K562 (cell line): ENCODE data around the gene PCAT6. TPM values are rescaled to one million over a fixed set of nuclear protein-coding genes. Genes with fewer than 3 reads are reported as not detected.
A peak's percentile ranks its signal among the peaks of the same experiment; 100 is the strongest.

Source experiments
- ATF7 ChIP-seq: fragments of 450-650 bp; IDR thresholded peaks from 2 replicates; pipeline ENCODE4 v1.7.1; 2014; ENCODE audit warnings: mild to moderate bottlenecking, moderate library complexity
- CBX8 ChIP-seq: fragments of 200-600 bp; sonication (generic); IDR thresholded peaks from 2 replicates; pipeline ENCODE4 v1.6.1; 2012; ENCODE audit warnings: borderline replicate concordance, mixed run types, low read depth, mild to moderate bottlenecking, moderate library complexity, mixed read lengths, low read length, control low read depth, inconsistent platforms; ENCODE audit not compliant: poor library complexity, severe bottlenecking; ENCODE audit errors: extremely low read depth
- ESRRB ChIP-seq: fragments of 250-450 bp; sonication (Bioruptor Pico); IDR thresholded peaks from 2 replicates; pipeline ENCODE4 v1.5.0; 2020; ENCODE audit warnings: mild to moderate bottlenecking, moderate library complexity, borderline replicate concordance
- FOS ChIP-seq: IDR thresholded peaks from 3 replicates; pipeline ENCODE4 v1.6.1; 2011; ENCODE audit not compliant: insufficient read length; ENCODE audit errors: extremely low read depth
- GABPB2 ChIP-seq: fragments of 250-450 bp; sonication (Bioruptor Pico); conservative IDR thresholded peaks from 2 replicates; pipeline ENCODE4 v1.5.1; 2021; ENCODE audit warnings: mild to moderate bottlenecking
- KAT8 ChIP-seq: fragments of 450-650 bp; IDR thresholded peaks from 2 replicates; pipeline ENCODE4 v1.6.1; 2016; ENCODE audit warnings: low read depth, mild to moderate bottlenecking
- KLF1 ChIP-seq: fragments of 450-650 bp; IDR thresholded peaks from 2 replicates; pipeline ENCODE4 v1.6.1; 2016; ENCODE audit warnings: missing genetic modification characterization, missing compliant biosample characterization
- RBM14 ChIP-seq: fragments of 200-400 bp; formaldehyde crosslinking; IDR thresholded peaks from 2 replicates; pipeline ENCODE4 v1.6.1; 2018; ENCODE audit warnings: low read depth, mild to moderate bottlenecking, low read length, moderate library complexity, borderline replicate concordance; ENCODE audit not compliant: insufficient read depth
- RHOXF2B ChIP-seq: fragments of 250-450 bp; sonication (Bioruptor Pico); conservative IDR thresholded peaks from 2 replicates; pipeline ENCODE4 v1.5.1; 2021
- SIN3B ChIP-seq: fragments of 450-650 bp; IDR thresholded peaks from 2 replicates; pipeline ENCODE4 v1.6.1; 2017; ENCODE audit warnings: low read depth, mild to moderate bottlenecking, moderate library complexity
- SP2 ChIP-seq: IDR thresholded peaks from 2 replicates; pipeline ENCODE4 v1.6.1; 2011; ENCODE audit warnings: mild to moderate bottlenecking, low read depth, low read length, moderate library complexity; ENCODE audit not compliant: poor library complexity, severe bottlenecking; ENCODE audit errors: extremely low read depth
- TCF7 ChIP-seq: sonication (generic); IDR thresholded peaks from 2 replicates; pipeline ENCODE4 v1.6.1; 2016; ENCODE audit warnings: antibody characterized with exemption, borderline replicate concordance
- TGIF2 ChIP-seq: sonication (generic); formaldehyde crosslinking; IDR thresholded peaks from 2 replicates; pipeline ENCODE4 v1.8.1; 2022; ENCODE audit warnings: mild to moderate bottlenecking, missing genetic modification reagents, moderate library complexity
- TRIM24 ChIP-seq, 2 experiments: fragments of 450-650 bp; IDR thresholded peaks; 2 replicates each; pipeline ENCODE4 v1.6.1; 2016
- U2AF1 ChIP-seq: fragments of 200-400 bp; formaldehyde crosslinking; optimal IDR thresholded peaks from 2 replicates; pipeline ENCODE3; 2017; ENCODE audit warnings: mild to moderate bottlenecking, low read depth, low read length, moderate library complexity
- WHSC1 ChIP-seq: IDR thresholded peaks from one replicate; pipeline ENCODE4 v1.6.1; 2012; ENCODE audit warnings: low read length, control low read depth, inconsistent platforms
- ZFPM2 ChIP-seq: fragments of 250-450 bp; sonication (Bioruptor Pico); IDR thresholded peaks from 2 replicates; pipeline ENCODE4 v1.5.1; 2022; ENCODE audit warnings: mild to moderate bottlenecking
- polyA plus RNA-seq, 8 experiments: library from polyadenylated mRNA; depleted of rRNA in 4 of 8; stranded (reverse) in 5 of 8; unstranded in 3 of 8; fragments of >200 nt; fragmentation: Nextera tagmentation in 2 of 8; fragmentation: Illumina TruSeq in 1 of 8; extraction: Ambion mirVana in 2 of 8; extraction: Trizol in 1 of 8; gene quantifications; 2 replicates each; pipeline versions ENCODE4 v1.2.1 to v1.2.3, GENCODE V29; 2011 to 2014; ENCODE audit warnings: inconsistent platforms in 1 of 8, missing spikeins in 1 of 8
- total RNA-seq, 7 experiments: library from RNA; depleted of rRNA in 6 of 7; stranded (reverse); fragments of >200 nt in 6 of 7; fragmentation: Illumina TruSeq in 2 of 7; extraction: Trizol in 2 of 7; gene quantifications; 2 replicates each; pipeline versions ENCODE4 v1.2.1 to v1.2.3, GENCODE V29; 2011 to 2021; ENCODE audit warnings: low replicate concordance in 1 of 7
- TF ChIP-seq, protein P1 (sequence below): fragments of 450-650 bp; IDR thresholded peaks from 2 replicates; pipeline ENCODE4 v1.6.1; 2016; ENCODE audit warnings: antibody characterized with exemption
- TF ChIP-seq, protein P2 (sequence below): sonication (generic); formaldehyde crosslinking; IDR thresholded peaks from 2 replicates; pipeline ENCODE4 v1.5.0; 2020; ENCODE audit warnings: missing genetic modification reagents
- TF ChIP-seq, protein P3 (sequence below): fragments of 450-650 bp; formaldehyde crosslinking; IDR thresholded peaks from 2 replicates; pipeline ENCODE4 v1.4.0; 2020; ENCODE audit warnings: mild to moderate bottlenecking, mixed read lengths
- TF ChIP-seq, protein P4 (sequence below): fragments of 450-650 bp; IDR thresholded peaks from 2 replicates; pipeline ENCODE4 v1.6.1; 2017; ENCODE audit warnings: mild to moderate bottlenecking, moderate library complexity
- TF ChIP-seq, protein P5 (sequence below): fragments of 250-450 bp; sonication (Bioruptor Pico); IDR thresholded peaks from 2 replicates; pipeline ENCODE4 v1.8.0; 2021; ENCODE audit warnings: moderate library complexity, mild to moderate bottlenecking, inconsistent platforms

Gene PCAT6
- total and polyA plus RNA-seq, 9 of the 15 experiments (the other 6 are each of a cell fraction or from before 2014, with no cell fraction given): 0.25 to 2.4 (median 0.54) TPM; not detected in 1

DNA sequence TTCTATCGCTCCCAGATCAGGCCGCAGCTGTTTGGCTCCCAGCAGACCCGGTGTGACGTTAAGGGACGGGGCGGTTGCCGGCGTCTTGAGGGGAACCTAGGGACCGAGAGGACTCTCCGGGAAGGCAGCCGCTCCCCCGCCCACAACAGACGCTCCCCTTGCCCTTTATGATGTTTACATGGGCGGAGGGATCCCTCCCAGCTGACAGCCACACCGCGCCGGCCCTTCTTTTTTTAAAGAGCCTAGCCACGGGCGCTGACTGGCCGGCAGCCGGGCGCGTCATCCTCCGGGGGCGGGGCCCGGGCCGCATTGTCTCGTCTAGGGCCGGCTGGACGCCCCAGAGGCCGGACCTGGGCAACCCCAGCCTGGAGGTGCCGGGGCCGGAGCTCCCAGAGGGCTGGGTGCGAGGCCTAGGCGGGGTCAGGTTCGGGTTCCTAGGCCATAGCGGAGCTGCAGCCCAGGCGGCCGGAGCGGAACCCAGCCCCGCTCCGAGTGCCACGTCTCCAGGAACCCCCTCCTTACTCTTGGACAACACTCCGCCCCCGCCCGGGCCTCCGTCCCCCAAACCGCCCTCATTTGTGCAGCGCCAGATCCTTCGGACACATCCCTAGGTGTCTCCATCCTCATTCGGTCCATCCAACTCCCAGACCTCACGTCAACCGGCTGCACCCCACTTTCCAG, at the start of gene PCAT6 (continued):
- TF ChIP-seq TGIF2 (peak; percentile 98), ATF7 (peak; percentile 93), RHOXF2B (CRISPR knock-in tag) (no peak; the same call in 1 of the 2 replicates), ESRRB (CRISPR knock-in tag) (no peak), ZFPM2 (CRISPR knock-in tag) (no peak), KAT8 (no peak), TRIM24 (IDR thresholded peaks at IDR 0.05) (peak in 1 of 2 experiments; percentile 44; a peak in 1 of 4 replicates), SIN3B (no peak), TCF7 (no peak), GABPB2 (CRISPR knock-in tag) (no peak), CBX8 (no peak), FOS (no peak), RBM14 (no peak), SP2 (no peak), KLF1 (peak; percentile 52; the same call in 1 of the 2 replicates), WHSC1 (no peak), U2AF1 (peak; percentile 83)
- TF ChIP-seq, protein P1, sequence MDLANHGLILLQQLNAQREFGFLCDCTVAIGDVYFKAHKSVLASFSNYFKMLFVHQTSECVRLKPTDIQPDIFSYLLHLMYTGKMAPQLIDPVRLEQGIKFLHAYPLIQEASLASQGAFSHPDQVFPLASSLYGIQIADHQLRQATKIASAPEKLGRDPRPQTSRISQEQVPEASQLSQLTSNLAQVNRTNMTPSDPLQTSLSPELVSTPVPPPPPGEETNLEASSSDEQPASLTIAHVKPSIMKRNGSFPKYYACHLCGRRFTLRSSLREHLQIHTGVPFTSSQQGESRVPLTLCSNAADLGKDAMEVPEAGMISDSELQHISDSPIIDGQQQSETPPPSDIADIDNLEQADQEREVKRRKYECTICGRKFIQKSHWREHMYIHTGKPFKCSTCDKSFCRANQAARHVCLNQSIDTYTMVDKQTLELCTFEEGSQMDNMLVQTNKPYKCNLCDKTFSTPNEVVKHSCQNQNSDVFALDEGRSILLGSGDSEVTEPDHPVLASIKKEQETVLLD: no peak; the same call in 1 of the 2 replicates
- TF ChIP-seq, protein P2, sequence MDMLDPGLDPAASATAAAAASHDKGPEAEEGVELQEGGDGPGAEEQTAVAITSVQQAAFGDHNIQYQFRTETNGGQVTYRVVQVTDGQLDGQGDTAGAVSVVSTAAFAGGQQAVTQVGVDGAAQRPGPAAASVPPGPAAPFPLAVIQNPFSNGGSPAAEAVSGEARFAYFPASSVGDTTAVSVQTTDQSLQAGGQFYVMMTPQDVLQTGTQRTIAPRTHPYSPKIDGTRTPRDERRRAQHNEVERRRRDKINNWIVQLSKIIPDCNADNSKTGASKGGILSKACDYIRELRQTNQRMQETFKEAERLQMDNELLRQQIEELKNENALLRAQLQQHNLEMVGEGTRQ (CRISPR knock-in tag): peak; percentile 64
- TF ChIP-seq, protein P3, sequence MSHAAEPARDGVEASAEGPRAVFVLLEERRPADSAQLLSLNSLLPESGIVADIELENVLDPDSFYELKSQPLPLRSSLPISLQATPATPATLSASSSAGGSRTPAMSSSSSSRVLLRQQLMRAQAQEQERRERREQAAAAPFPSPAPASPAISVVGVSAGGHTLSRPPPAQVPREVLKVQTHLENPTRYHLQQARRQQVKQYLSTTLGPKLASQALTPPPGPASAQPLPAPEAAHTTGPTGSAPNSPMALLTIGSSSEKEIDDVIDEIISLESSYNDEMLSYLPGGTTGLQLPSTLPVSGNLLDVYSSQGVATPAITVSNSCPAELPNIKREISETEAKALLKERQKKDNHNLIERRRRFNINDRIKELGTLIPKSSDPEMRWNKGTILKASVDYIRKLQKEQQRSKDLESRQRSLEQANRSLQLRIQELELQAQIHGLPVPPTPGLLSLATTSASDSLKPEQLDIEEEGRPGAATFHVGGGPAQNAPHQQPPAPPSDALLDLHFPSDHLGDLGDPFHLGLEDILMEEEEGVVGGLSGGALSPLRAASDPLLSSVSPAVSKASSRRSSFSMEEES (CRISPR knock-in tag): no peak
- TF ChIP-seq, protein P4, sequence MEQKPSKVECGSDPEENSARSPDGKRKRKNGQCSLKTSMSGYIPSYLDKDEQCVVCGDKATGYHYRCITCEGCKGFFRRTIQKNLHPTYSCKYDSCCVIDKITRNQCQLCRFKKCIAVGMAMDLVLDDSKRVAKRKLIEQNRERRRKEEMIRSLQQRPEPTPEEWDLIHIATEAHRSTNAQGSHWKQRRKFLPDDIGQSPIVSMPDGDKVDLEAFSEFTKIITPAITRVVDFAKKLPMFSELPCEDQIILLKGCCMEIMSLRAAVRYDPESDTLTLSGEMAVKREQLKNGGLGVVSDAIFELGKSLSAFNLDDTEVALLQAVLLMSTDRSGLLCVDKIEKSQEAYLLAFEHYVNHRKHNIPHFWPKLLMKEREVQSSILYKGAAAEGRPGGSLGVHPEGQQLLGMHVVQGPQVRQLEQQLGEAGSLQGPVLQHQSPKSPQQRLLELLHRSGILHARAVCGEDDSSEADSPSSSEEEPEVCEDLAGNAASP: no peak
- TF ChIP-seq, protein P5, sequence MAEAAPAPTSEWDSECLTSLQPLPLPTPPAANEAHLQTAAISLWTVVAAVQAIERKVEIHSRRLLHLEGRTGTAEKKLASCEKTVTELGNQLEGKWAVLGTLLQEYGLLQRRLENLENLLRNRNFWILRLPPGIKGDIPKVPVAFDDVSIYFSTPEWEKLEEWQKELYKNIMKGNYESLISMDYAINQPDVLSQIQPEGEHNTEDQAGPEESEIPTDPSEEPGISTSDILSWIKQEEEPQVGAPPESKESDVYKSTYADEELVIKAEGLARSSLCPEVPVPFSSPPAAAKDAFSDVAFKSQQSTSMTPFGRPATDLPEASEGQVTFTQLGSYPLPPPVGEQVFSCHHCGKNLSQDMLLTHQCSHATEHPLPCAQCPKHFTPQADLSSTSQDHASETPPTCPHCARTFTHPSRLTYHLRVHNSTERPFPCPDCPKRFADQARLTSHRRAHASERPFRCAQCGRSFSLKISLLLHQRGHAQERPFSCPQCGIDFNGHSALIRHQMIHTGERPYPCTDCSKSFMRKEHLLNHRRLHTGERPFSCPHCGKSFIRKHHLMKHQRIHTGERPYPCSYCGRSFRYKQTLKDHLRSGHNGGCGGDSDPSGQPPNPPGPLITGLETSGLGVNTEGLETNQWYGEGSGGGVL (CRISPR knock-in tag): no peak
